ENCODE data around the gene KRTAP12-4. TPM values are rescaled to one million over a fixed set of nuclear protein-coding genes. Genes with fewer than 3 reads are reported as not detected.
"Not testable (repeated sequence)": the region's sequence is repeated elsewhere in the genome, so short reads cannot be mapped to it uniquely, and the experiment has no call there.

Gene KRTAP12-4
- polyA plus RNA-seq, 3 donors = not detected

DNA sequence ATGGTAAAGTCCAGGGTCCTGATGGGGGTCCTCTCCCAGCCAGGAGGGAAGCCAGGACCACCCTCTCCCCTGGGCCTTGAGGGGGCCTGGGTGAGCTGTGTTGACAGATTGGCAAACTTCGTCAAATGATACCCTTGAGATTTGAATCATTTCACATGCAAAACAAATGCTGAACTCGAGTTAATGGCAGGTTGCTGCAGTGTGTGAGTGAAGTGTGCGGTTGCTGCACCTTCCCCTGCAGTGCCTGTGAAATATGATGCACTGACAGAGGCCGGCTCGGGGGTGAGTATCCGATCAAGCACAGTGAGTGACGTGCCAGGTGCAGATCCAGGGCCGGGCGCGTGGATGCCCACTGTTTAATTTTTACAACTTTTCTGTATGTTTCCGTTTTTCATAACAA is 33.2 kb upstream of the KRTAP12-4 start:
- no peak for DNase-seq

DNA sequence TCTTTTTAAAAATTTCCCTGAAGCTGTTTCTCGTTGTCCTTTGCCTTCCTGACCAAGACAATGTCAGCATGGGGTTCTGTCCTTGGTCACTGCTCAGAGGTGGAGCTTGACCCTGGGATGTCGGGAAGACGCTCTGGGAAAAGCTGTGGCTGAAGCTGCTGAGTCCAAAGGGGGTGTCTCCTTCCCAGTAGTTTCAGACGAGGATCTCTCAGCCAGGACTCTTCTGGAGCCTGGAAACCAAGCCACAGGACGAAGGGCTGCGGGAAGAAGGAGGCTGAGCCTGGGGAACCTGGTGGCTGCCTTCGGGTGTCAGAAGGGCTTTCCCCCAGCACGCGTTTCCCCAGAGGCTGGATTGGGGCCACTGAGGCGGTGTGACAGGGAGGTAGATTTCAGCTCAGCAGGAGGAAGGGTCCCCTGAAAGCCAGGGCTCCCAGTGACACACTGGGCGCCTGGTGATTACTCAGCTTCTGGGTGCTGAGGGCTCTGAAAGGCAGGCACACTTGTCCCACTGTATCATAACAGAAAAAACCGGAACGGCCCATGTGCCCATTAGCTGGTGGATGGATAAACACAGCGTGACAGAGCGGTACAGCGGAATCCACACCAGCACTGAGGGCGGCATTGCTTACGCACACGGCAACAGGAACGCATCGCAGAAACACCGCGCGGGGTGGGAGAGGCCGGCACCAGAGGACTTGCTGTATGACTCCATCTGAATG is 32.5 kb upstream of the KRTAP12-4 start:
- no peak for DNase-seq

DNA sequence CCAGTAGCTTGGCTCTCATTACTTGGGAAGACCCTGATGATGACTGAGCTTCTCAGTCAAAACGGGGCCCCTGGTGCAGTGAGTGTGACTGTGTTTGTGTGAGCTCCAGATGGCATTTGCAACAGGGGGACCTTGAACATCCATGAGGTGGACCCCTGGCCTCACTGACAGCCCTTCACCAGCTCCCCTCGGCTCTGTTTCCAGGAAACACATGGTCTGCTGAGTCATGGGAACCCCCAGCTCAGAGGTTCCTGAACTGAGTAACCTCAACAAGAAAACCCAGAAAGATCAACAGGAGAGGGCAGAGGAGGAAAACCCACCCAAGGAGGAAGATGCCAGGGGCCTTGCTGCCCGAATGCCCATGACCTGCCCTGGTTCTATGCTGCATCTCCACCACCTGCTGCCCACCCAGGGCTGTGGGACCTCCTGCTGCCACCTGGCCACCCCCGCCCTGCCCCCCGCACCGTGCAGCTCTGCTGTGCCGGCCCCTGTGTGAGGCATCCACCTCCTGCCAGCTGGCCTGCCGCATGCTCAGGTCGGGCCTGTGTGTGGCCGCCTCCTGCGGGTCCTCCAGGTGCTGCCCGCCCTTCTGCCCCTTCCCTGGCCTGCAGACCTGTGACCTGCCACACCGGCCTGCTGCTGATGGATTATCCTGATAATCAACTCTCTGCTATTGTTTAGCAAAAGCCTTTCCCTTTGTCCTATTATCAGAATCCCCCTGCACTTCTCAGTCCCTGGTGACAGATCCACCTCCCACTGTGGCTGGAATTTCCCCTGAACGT is 31.7 kb upstream of the KRTAP12-4 start:
- DNase-seq = no peak

DNA sequence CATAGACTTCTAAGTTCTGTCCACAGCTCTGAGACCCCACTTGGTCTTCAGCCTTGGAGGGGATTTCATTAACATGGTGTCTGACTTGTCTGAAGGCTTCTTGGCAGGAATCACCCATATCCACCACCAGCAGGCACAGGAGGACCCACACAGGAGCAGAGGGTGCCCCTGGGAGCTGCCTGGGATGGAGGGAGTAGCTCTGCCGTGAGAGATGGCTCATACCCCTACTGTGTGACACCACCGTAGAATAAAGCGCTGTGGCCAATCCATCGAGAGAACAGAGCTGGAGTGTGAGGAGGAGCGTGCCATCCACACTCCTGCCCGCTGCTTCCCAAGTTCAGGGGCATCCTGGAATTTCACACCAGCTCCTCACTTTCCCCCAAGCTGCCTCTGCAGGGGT is 30.6 kb upstream of the KRTAP12-4 start:
- DNase-seq = not testable (repeated sequence)

DNA sequence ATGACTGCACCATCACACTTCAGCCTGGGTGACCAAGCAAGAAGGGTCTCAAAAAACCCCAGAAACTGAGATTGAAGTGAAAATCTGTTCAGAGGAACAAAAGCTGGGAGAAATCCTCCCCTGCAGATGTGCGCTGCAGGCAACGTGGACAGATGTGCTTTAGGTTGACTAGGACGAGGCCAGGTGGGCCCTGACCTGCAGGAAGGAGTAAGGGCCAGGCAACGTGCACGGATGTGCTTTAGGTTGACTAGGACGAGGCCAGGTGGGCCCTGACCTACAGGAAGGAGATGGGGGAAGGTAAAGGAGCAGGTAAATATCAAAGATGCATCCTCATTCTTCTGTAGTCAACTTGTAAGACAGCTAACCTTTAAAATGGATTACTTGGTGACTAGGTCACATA is 30.0 kb upstream of the KRTAP12-4 start:
- DNase-seq = no peak

DNA sequence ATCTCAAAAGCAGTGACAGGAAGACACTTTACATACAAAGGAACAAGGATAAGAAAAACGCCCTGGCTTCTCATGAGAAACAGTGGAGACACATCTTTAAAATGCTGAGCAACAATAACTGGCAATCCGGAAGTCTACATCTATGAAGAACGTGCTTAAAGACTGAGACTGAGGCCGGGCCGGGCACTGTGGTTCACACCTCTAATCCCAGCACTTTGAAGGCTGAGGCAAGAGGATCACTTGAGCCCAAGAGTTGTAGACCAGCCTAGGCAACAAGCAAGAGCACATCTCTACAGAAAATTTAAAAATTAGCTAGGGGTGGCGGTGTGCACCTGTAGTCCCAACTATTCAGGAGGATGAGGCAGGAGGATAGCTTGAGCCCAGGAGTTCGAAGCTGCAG is 29.6 kb upstream of the KRTAP12-4 start:
- DNase-seq = no peak

DNA sequence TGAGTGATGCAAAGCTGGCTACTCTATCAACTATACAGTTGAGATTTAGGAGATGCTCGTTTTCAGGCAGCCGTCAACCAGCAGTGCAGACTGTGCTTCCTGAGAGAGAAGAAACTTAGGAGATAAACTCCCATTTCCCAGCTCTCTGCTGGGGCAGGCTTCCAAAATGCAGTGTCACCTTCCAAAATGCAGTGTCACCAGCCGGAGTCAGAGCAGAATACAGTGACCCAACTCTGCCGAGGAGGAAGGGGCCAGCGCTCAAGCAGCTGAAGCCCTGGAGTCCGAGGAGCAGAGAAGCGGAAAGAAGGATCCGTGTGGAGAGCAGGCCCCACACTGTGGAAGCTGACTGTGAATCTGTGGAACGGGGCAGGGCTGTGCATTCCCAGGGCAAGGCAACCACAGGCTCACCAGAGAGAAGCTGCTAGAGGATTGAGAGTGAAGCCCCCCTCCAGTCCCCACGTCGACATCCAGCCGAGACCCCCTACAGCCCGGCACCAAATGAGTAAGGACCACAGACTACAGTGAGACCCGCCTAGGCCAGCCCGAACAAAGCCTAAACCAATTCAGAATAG is 28.2 kb upstream of the KRTAP12-4 start:
- DNase-seq = no peak

DNA sequence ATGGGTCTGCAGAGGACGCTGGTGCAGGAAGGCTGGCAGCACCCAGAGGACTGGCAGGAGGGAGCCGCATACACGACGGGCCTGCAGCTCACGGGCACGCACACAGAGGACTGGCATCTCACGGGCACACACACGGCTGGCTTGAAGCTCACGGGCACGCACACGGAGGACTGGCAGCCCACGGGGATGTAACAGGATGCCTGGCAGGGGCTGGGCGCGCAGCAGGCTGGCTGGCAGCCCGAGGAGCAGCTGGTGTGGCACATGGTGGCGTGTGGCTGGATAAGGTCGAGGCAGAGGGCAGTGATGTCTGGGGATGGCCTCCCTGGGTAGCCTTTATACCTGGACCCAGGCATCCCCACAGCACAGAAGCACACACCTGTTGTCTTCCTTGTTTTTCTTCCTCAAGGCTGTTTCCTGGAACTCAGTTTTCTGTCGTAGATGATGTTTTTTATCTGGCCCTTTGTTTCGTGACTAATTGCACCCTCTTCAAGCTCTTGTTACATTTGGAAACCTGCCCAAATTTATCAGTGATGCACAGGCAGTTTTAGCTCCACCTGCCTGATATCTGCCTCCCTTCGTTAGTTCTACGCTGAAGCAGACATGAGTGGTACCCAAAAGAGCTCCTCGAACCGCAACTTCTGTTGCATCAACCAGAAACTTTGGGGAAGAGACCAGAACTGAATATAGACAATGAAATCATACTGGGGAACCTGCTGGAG is 27.6 kb upstream of the KRTAP12-4 start, which contains the start of gene KRTAP12-1:
Gene KRTAP12-1, minus strand, starts transcription at position 303 of the 719 bp plus-strand sequence. Its CDS starts 40 bp downstream, at position 263.
- no peak for DNase-seq

DNA sequence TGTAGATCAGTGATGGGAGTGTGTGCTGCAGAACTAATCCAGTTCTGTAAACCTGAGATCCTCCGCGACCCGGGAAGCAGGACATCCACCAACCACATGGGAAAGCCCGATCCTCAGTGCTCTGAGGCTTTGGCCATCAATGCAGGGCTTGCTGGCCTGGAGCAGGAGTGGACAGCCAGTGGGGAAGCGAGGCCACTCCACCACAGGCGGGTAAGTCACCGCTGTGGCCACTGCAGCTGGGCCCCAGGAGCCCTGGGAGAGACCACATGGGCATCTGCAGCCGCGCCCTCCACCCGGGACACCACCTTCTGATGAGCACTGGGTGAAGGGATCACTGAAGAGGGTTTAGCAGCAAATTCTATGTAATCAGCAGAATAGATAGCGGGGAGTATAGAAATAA is 26.7 kb upstream of the KRTAP12-4 start:
- DNase-seq = no peak

DNA sequence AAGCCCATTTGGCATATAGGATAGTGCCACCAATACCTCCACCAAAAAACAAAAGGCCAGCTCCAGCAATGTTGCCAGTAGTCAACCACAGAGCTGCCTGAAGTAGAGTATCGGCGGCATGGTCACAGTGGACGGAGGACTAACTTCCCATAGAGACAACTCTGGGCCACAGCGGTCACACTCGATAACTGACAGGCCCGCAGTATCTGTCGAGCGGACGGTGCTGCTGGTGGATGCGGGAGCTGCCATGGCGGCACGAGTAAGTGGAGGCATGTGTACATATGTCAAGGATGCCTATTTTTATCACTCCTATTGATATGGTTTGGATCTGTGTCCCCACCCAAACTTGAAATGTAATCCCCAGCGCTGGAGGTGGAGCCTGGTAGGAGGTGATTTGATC is 23.4 kb upstream of the KRTAP12-4 start:
- DNase-seq = no peak

DNA sequence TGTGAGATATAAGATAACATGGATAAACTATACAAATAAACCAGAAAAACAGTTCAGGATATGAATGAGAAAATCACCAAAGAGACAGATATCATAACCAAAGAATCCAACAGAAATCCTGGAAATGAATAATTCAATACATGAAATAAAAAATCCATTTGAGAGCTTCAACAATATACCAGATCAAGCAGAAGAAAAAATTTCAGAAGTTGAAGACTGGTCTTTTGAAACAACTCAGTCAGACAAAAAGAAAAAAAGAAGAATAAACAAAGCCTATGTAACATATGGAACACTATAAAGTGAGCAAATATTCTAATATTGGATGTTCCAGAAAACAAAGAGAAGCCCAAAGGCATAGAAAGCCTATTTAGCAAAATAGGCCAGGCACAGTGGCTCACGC is 17.5 kb upstream of the KRTAP12-4 start:
- no peak for DNase-seq

DNA sequence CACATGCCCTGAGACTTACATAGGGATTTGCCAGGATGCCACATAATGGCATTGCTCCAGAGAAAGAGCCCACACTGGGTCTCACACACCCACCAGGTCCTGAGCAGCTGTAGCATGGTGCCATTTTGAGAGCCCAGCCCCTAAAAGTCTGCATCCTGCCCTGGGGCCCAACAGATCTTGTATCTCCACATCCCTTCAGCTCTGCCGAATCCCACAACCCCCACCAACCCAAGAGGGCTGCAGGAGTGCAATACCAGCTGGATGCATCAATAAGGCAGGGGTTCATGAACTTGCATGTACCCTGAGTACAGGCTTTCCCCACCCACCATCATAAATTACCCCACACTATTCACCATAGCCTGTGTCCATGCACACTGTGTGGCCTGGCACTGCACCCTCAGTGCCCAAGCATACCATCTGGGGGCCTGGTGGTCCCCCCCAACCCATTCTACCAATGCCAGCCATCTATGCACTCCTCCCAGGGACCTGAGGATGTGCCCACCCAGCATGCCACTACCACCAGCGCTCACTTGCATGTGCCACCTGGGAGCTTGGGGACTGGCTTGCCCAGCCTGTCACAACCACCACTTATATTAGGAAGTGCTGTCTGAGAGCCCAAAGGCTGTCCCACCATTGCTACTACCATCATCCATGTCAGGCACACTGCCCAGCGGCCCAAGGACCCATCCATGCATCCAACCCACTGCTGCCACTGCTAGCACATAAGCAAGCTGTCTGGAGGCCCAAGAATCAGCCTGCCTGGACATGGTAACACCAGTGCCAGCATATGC is 16.4 kb upstream of the KRTAP12-4 start:
- DNase-seq = no peak

DNA sequence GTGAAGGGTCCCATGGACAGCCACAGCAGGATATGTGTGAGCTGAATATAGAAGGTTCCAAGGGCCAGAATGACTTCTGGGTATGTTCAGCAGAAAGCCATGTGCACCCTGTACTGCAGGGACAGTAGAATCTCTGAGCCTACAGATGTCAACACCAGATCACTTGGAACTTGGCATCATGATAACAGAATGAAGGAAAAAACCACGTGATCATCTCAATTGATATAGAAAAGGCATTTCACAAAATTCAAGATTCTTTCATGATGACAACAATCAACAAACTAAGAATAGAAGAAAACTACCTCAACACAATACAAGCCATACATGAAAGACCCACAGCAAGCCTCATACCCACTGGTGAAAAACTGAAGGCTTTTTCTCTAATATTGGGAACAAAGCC is 13.2 kb upstream of the KRTAP12-4 start:
- no peak for DNase-seq

DNA sequence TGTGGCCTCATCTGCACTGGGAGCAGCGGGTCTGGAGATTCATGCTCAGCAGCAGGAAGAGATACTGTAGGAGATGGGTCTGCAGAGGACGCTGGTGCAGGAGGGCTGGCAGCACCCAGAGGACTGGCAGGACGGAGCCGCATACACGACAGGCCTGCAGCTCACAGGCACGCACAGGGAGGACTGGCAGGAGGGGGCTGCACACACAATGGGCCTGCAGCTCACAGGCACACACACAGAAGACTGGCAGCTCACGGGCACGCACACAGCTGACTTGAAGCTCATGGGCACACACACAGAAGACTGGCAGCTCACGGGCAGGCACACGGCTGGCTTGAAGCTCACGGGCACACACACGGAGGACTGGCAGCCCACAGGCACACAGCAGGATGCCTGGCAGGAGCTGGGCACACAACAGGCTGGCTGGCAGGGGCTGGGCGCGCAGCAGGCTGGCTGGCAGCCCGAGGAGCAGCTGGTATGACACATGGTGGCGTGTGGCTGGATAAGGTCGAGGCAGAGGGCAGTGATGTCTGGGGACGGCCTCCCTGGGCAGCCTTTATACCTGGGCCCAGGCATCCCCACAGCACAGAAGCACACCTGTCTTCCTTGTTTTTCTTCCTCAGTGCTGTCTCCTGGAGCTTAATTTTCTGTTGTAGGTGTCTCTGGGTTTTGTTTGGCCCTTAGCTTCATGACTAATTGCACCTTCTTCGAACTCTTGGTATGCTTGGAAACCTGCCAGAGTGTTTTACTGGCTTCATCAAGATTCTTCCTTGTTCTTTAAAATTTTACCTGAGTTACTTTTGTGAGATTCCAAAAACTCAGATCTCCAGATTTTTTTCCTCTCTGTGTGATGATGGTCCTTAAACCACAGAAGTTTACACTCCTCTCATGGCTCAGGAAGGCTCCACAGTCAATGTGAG is 12.2 kb upstream of the KRTAP12-4 start, which contains the start of gene KRTAP12-2:
Gene KRTAP12-2, minus strand, starts transcription at position 527 of the 920 bp plus-strand sequence. Its CDS starts 41 bp downstream, at position 486.
- no peak for DNase-seq

DNA sequence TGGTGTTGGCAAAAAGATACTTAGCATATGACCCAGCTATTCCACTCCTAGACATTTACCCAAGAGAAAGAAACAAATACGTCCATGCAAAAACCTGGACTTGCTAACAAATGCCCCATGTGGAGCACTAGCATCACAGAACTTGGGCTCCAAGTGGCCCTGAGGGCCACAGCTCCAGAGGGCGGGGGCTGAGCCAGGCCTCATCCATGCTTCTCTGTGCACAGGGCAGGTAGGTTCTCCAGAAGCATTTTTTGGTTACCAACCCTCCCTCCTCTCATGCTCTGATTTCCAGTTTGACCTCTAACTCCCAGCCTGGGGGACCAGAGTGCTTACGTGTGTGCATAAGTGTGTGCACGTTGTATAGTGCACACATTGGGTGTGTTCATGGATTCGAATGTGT is 10.2 kb upstream of the KRTAP12-4 start:
- no peak for DNase-seq

DNA sequence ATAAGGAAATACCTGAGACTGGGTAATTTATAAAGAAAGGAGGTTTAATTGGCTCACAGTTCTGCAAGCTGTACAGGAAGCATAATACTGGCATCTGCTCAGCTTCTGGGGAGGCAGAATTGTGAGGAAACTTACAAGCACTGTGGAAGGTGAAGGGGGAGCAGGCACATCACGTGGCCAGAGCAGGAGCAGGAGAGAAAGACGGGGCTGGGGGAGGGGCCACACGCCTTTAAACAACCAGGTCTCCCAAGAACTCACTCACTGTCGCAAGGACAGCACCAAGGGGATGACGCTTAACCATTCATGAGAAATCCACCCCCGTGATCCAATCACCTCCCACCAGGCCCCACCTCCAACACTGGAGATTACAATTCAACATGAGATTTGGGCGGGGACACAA is 7.1 kb upstream of the KRTAP12-4 start:
- DNase-seq = not testable (repeated sequence)

DNA sequence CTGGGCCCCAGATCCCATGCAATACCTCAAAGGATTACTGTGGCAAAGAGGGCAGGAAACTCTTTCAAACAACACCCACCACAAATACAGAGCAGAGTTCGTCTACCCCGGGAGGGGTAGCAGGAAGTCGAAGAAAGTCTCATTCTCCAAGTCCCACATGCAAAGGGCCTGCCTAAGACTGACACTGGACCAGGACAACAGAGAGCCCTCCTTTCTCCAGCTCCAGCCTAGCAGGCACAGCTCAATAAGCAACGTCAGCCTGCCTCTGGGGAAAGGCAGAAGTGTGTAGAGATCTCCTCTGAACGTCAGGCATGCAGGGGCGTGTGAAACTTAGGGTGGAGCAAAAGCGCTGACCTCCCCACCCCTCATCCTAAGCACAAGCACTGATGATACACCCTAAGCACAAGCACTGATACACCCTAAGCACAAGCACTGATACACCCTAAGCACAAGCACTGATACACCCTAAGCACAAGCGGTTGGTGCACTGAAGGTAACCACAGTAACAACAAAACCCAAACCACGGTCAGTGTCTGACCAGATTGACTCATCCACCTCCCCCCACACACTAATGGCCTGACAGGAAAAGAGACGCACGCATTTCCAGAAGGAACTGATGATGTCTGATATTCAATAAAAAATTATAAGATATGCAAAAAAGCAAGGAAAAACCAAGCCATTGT is 4.6 kb upstream of the KRTAP12-4 start:
- no peak for DNase-seq

DNA sequence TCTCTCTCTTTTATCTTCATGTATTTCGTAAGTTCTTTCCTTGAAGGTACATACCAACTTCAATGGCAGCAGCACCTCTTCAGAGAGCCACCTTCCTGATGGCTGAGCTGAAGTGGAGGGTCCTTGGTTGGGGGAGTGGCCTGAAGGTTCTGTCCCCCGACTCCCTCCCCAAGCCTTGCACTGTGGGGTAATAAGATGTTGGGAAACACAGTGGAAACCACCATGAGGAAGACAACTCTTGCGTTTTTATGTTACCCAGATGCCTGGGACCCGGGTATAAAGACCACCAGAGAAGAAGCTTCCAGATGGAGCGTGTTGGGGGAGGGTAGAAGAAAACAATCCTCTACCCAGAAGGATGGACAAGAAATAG is 4.1 kb upstream of the KRTAP12-4 start:
- DNase-seq = no peak
